HCT116 (cell line): ENCODE measurements around the gene RAB8B. TPM values are rescaled to one million over a fixed set of nuclear protein-coding genes. Genes with fewer than 3 reads are reported as not detected.

Experiments used
- ATAC-seq: fragments of 200-7000 bp; cut with Tn5 transposase; 2 replicates; pipeline ENCODE4 v1.9.1; 2020; ENCODE audit warnings: mild to moderate bottlenecking, moderate library complexity
- BruUV-seq: library from RNA; stranded (reverse); fragments of 400-500 nt; replicated peaks from 2 replicates; lab custom pipeline; 2021; lab: Mats Ljungman, UMichigan
- CTCF ChIA-PET: fragments of 300-600 bp; sonication (Branson Sonifier 250); formaldehyde crosslinking; loops from one replicate; lab custom pipeline; 2021; ENCODE audit warnings: antibody characterized with exemption; lab: Charles Lee
- POLR2A ChIA-PET: fragments of 300-600, 350-600 bp; sonication (Branson Sonifier 250); formaldehyde crosslinking; loops from one replicate; lab custom pipeline; 2021; ENCODE audit warnings: antibody characterized with exemption; lab: Charles Lee
- RAD21 ChIA-PET, 2 experiments: fragments of 300-600 bp; sonication (Branson Sonifier 250); formaldehyde crosslinking; loops; one replicate each; lab custom pipeline; 2023; ENCODE audit warnings: low total read pairs in 2 of 2; ENCODE audit not compliant: uncharacterized antibody in 2 of 2, unreplicated experiment in 2 of 2, low non-redundant PET in 1 of 2; lab: Charles Lee
- DNase-seq: peaks from one replicate; pipeline ENCODE4 v3.0.0-alpha.2; 2010; ENCODE audit warnings: low read depth, low spot score
- H2AFZ ChIP-seq: fragments of 200-600 bp; shearing (Covaris generic), sonication (generic); 2 replicates; pipeline ENCODE4 v1.6.1; 2017; ENCODE audit warnings: low read depth, mixed run types, mixed read lengths, antibody characterized with exemption, low read length; ENCODE audit not compliant: poor library complexity, severe bottlenecking
- H3K27ac ChIP-seq: 2 replicates; pipeline ENCODE4 v1.5.1; 2012; ENCODE audit warnings: low read depth, low read length
- H3K27me3 ChIP-seq: fragments of 200-600 bp; sonication (generic); 2 replicates; pipeline ENCODE4 v1.6.1; 2016; ENCODE audit warnings: mixed run types, low read length, mixed read lengths; ENCODE audit not compliant: insufficient read depth
- H3K36me3 ChIP-seq, 2 experiments: fragments of 200-500 bp in 1 of 2; fragments of 200-600 bp in 1 of 2; sonication (Bioruptor generic) in 1 of 2; sonication (generic) in 1 of 2; 2 replicates each; pipeline versions ENCODE4 v1.5.1 to v1.6.1; 2014 to 2016; ENCODE audit warnings: low read length in 2 of 2, inconsistent platforms in 1 of 2, mixed read lengths in 1 of 2, mixed run types in 1 of 2; ENCODE audit not compliant: insufficient read depth in 2 of 2, control insufficient read depth in 1 of 2
- H3K4me1 ChIP-seq, 2 experiments: fragments of 200-600 bp in 1 of 2; sonication (generic) in 1 of 2; 2 replicates each; pipeline versions ENCODE4 v1.5.1 to v1.6.1; 2012 to 2017; ENCODE audit warnings: low read length in 2 of 2, inconsistent platforms in 1 of 2, mild to moderate bottlenecking in 1 of 2, mixed read lengths in 1 of 2, mixed run types in 1 of 2, moderate library complexity in 1 of 2; ENCODE audit not compliant: insufficient read depth in 2 of 2, control insufficient read depth in 1 of 2
- H3K4me2 ChIP-seq: fragments of 200-600 bp; sonication (generic); 2 replicates; pipeline ENCODE4 v1.6.1; 2017; ENCODE audit warnings: mixed run types, low read length, mixed read lengths
- H3K4me3 ChIP-seq, 2 experiments: fragments of 200-600 bp in 1 of 2; sonication (generic) in 1 of 2; replicated peaks in 1 of 2; 2 replicates each; pipeline ENCODE4 v1.5.1; 2011 to 2016; ENCODE audit warnings: low read length in 2 of 2, control low read depth in 1 of 2, low read depth in 1 of 2, mild to moderate bottlenecking in 1 of 2, mixed read lengths in 1 of 2, mixed run types in 1 of 2
- H3K79me2 ChIP-seq: fragments of 200-600 bp; sonication (generic); 2 replicates; pipeline ENCODE4 v1.6.1; 2017; ENCODE audit warnings: mild to moderate bottlenecking, mixed run types, low read length, moderate library complexity, mixed read lengths; ENCODE audit not compliant: insufficient read depth
- H3K9ac ChIP-seq: fragments of 200-600 bp; sonication (generic); 2 replicates; pipeline ENCODE4 v1.6.1; 2016; ENCODE audit warnings: low read length, mixed read lengths
- H3K9me2 ChIP-seq: fragments of 200-600 bp; sonication (generic), shearing (Covaris generic); 2 replicates; pipeline ENCODE4 v1.6.1; 2017; ENCODE audit warnings: mixed run types, mild to moderate bottlenecking, moderate library complexity; ENCODE audit not compliant: insufficient read depth
- H3K9me3 ChIP-seq, 2 experiments: fragments of 200-500 bp in 1 of 2; fragments of 200-600 bp in 1 of 2; sonication (Bioruptor generic) in 1 of 2; sonication (generic) in 1 of 2; 2 replicates each; pipeline ENCODE4 v1.6.1; 2014 to 2017; ENCODE audit warnings: low read length in 2 of 2, mixed read lengths in 2 of 2, inconsistent platforms in 1 of 2, low read depth in 1 of 2, mild to moderate bottlenecking in 1 of 2, mixed run types in 1 of 2, moderate library complexity in 1 of 2; ENCODE audit not compliant: control insufficient read depth in 1 of 2, insufficient read depth in 1 of 2
- H4K20me1 ChIP-seq: fragments of 200-600 bp; sonication (generic), shearing (Covaris generic); 2 replicates; pipeline ENCODE4 v1.6.1; 2017; ENCODE audit warnings: mixed run types, mild to moderate bottlenecking, moderate library complexity; ENCODE audit not compliant: insufficient read depth
- CBX3 ChIP-seq: IDR thresholded peaks from 2 replicates; pipeline ENCODE4 v1.6.1; 2012; ENCODE audit warnings: low read depth
- CEBPB ChIP-seq: IDR thresholded peaks from 2 replicates; pipeline ENCODE4 v1.6.1; 2012; ENCODE audit warnings: low read depth
- CTCF ChIP-seq, 3 experiments: fragments of 200-600 bp in 1 of 3; sonication (generic) in 1 of 3; IDR thresholded peaks in 2 of 3; conservative IDR thresholded peaks in 1 of 3; 2 replicates each; pipeline ENCODE4 v1.5.1; 2012 to 2017; ENCODE audit warnings: low read depth in 2 of 3, low read length in 2 of 3, antibody characterized with exemption in 1 of 3, borderline replicate concordance in 1 of 3, control low read depth in 1 of 3, mild to moderate bottlenecking in 1 of 3, mixed read lengths in 1 of 3, mixed run types in 1 of 3, moderate library complexity in 1 of 3; ENCODE audit not compliant: insufficient read depth in 1 of 3
- EGR1 ChIP-seq: IDR thresholded peaks from 2 replicates; pipeline ENCODE4 v1.6.1; 2012; ENCODE audit warnings: low read depth
- EZH2 ChIP-seq: fragments of 200-600 bp; sonication (generic); IDR thresholded peaks from 2 replicates; pipeline ENCODE4 v1.6.1; 2017; ENCODE audit warnings: antibody characterized with exemption, mixed run types
- EZH2phosphoT487 ChIP-seq: fragments of 200-600 bp; IDR thresholded peaks from 2 replicates; pipeline ENCODE4 v1.6.1; 2018; ENCODE audit warnings: antibody characterized with exemption, borderline replicate concordance
- FOSL1 ChIP-seq: IDR thresholded peaks from 2 replicates; pipeline ENCODE4 v1.6.1; 2012; ENCODE audit warnings: low read depth
- JUND ChIP-seq: IDR thresholded peaks from 2 replicates; pipeline ENCODE4 v1.6.1; 2012
- MAX ChIP-seq: IDR thresholded peaks from 2 replicates; pipeline ENCODE4 v1.6.1; 2012
- POLR2A ChIP-seq: IDR thresholded peaks from 2 replicates; pipeline ENCODE4 v1.7.0; 2011; ENCODE audit warnings: borderline replicate concordance; ENCODE audit not compliant: insufficient read depth, insufficient read length; ENCODE audit errors: extremely low read depth
- POLR2AphosphoS5 ChIP-seq: IDR thresholded peaks from 2 replicates; pipeline ENCODE4 v1.6.1; 2011; ENCODE audit warnings: mild to moderate bottlenecking, low read depth, low read length, moderate library complexity
- REST ChIP-seq: IDR thresholded peaks from 2 replicates; pipeline ENCODE4 v1.6.1; 2012; ENCODE audit warnings: low read depth
- SP1 ChIP-seq: IDR thresholded peaks from 2 replicates; pipeline ENCODE4 v1.6.1; 2012; ENCODE audit warnings: low read depth
- SRF ChIP-seq: IDR thresholded peaks from 2 replicates; pipeline ENCODE4 v1.6.1; 2012; ENCODE audit warnings: low read depth
- ZFX ChIP-seq: fragments of 450-650 bp; IDR thresholded peaks from 2 replicates; pipeline ENCODE4 v1.6.1; 2017
- ZNF274 ChIP-seq: fragments of 200-500 bp; sonication (Bioruptor generic); IDR thresholded peaks from 2 replicates; pipeline ENCODE4 v1.6.1; 2014; ENCODE audit warnings: mild to moderate bottlenecking, low read depth, low read length, inconsistent platforms
- intact Hi-C: fragments of 100-400 bp; cut with micrococcal nuclease; formaldehyde crosslinking; loops from 2 replicates; pipeline ENCODE4 v1.10.0; 2022
- total RNA-seq: library from RNA; stranded (reverse); gene quantifications from one replicate; pipeline ENCODE4 v1.2.1, GENCODE V29; 2021; ENCODE audit not compliant: unreplicated experiment

Gene RAB8B
- total RNA-seq, 1 experiment from 2014 or later, result 19.4 TPM

- TF ChIP-seq JUND (no peak), CEBPB (no peak), EGR1 (no peak), REST (no peak), POLR2A (no peak), EZH2 (no peak), MAX (no peak), FOSL1 (no peak), EZH2phosphoT487 (no peak), ZNF274 (no peak), SRF (no peak), SP1 (no peak), CTCF (IDR thresholded peaks at IDR 0.05 in 2 of 3, conservative IDR thresholded peaks at IDR 0.05 in 1 of 3; ENCODE audit: borderline replicate concordance in 1 of 3, insufficient read depth in 1 of 3, low read depth in 2 of 3, low read length in 2 of 3) (no peak), POLR2AphosphoS5 (no peak), CBX3 (no peak), ZFX (no peak)
Observed at GRCh38 chr15:63200464-63201249, 11.3 kb downstream of the RAB8B start.

More at GRCh38 chr15:63200464-63201249, 11.3 kb downstream of the RAB8B start:
- intact Hi-C loops, result no loop called here
- no peaks in the 10 kb centered on the region for H3K9me2 ChIP-seq
- no peak overlapping the region for H3K4me2 ChIP-seq
- POLR2A ChIA-PET, result no interaction called here
- CTCF ChIA-PET, result no interaction called here
- RAD21 ChIA-PET, result no interaction called here
- no peak overlapping the region for H2AFZ ChIP-seq
- no TSS peak for BruUV-seq
- H3K79me2 ChIP-seq, result no peaks in the 10 kb centered on the region
- ATAC-seq (no peak), DNase-seq (no peak)
- H3K4me3 ChIP-seq, result no peak overlapping the region
- H3K36me3 ChIP-seq, result no peaks in the 10 kb centered on the region
- no peaks in the 10 kb centered on the region for H4K20me1 ChIP-seq
- H3K4me1 ChIP-seq, result no peaks in the 10 kb centered on the region
- H3K9me3 ChIP-seq, result no peaks in the 10 kb centered on the region
- H3K27me3 ChIP-seq, result no peaks in the 10 kb centered on the region
- no peak overlapping the region for H3K27ac ChIP-seq
- H3K9ac ChIP-seq, result no peak overlapping the region
